Stimulated activated CD4-positive, alpha-beta T cell treated with anti-CD3 and anti-CD28 coated beads, Interleukin-1b, Interleukin-23, amount 100 ng/mL, for 24 hours (primary cell): ENCODE results near the gene OSBPL5.

Experiments
- DNase-seq, 4 experiments: peaks; one replicate each; pipeline ENCODE4 v3.0.0-alpha.2; 2020; ENCODE audit warnings: low read depth in 4 of 4, low spot score in 1 of 4

OSBPL5 gene

DNA sequence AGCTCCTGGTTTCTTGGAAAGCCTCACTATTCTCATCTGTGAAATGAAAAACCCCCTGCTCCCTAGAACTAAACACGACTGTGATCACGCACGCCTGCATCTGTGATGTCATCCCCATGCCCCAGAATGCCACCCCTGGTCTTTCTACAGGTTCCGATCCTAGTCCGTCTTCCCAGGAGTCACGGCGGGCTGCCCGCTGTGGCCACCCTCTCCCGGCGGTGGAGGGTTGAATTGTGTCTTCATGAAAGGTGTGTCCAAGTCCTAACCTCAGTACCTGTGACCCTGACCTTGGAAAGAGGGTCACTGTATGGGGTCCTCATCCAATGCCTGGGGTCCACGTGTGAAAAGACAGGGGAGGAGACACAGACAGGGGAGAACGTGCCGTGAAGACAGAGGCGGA is 14.4 kb downstream of the OSBPL5 start:
- DNase-seq = no peak

DNA sequence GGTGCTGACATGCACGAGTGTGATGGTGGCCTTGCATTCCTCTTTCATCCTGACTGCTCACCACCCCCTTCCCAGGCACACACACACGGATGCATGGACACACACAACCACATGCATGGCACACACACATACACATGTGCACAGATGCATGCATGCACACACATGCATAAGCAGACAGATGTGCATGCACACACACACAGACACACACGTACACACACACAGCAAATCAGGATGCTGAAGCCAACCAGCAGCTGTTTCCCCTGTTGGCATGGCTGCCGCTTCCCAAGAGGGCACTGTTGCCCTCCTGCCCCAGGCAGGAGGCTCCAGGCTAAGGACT is 15.3 kb downstream of the OSBPL5 start:
- no peak for DNase-seq

DNA sequence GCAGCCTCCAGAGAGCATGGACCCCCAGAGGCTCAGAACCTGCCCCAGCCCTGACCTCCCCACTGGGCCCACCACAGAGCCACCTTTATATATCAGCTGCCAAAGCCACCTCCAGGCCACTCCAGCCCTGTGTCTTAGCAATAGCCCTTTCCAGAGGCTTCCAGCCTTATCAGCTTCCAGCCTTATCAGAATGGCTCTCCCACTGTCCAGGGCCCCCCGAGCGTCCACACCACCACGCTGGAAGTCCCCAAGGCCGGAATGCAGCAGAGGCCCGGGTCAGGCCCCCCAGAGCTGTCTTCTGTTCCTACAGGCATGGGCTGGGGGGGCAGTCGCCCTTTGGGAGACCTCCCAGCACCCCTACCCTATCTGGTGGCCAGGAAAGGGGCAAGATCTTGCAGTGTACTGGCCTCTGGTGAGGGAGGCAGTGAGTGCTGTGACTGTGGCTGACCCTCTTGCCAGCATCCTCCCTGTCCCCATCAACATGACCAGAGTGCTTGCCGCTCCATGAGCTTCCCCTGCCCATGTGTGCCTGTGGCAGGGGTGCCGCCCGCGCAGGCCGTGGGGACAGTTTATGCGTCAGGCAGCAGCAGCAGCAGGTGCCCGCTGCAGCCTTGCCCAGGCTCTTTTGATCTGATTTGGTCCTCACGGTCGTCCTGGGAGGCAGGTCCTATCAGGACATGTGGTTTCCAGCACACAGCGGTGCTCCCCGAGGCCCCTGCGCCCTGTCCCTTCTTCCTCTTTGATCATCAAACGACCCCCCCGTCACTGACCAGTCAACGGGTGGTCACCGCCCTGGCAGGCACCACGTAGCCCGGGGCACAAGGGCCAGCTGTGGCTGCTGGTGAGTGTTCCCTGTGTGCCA is 15.9 kb downstream of the OSBPL5 start:
- DNase-seq = no peak

DNA sequence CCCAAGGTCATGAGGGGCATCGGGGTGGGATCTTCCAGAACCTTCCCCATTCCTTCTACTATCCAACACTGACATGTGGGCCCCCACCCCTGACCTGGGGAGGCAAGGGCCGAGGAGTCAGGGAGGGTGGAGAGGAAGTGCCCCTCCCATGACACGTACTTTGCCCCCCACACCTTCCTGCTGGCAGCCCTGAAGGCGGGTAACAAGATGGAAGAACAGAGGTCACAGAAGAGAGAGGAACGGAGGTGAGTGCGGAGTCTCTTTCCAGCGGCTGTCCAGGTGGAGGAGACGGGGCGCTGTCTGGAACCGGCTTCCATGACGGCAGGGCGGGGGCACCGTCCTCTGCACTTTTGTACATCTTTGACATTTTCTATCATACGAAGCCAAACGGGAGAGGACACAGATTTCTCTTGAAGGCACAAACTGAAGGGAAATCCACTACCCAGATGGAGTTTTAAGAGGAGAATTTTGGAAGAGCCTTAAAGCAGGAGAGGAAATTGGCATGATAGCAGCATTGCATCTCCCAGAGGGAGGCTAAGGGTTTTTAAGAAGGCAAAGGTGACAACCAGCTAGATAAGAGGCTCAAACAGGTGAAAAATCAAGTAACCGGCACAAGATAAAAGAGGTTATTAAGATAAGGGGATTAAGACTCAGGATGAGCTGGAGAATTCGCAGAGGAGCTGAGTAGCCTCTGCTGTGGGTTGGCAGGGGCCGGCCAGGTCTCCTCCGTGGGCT is 16.7 kb downstream of the OSBPL5 start:
- DNase-seq = no peak

DNA sequence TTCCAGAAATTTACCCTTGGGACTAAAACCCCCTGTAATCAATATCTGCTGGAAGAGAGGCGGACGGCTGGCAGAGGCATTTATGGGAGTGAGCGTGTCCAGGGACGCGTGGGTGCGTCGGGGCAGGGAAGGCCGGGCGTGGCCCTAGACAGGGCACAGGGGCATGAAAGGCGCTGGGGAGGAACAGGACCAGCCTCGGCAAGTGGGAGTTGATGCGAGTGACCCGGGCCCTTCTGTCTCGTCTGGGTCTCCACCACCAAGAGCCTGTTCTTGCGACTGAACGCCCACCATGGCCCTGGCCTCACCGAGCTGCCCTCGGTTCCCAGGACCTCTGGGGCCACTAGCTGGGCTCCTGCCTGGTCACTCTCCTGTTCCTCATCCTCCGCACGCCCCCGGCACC is 17.5 kb downstream of the OSBPL5 start:
- DNase-seq = no peak

DNA sequence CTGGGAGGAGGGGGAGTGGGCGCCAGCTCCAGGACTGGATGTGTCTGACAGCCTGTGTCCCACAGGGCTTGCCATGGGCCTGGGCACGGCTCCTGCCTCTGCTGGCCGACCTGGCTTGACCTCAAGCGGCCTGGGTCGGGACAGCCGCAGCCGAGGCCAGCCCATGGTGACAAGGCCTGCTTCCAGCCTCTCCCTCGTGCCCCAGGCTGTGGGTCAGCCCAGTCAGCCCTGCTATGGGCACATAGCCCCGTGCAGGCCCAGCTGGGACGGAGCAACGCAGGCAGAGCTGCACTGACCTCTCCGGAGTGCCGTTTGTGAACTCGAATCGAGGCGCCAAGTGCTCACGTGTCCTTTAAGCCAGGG is 17.9 kb downstream of the OSBPL5 start:
- no peak for DNase-seq

DNA sequence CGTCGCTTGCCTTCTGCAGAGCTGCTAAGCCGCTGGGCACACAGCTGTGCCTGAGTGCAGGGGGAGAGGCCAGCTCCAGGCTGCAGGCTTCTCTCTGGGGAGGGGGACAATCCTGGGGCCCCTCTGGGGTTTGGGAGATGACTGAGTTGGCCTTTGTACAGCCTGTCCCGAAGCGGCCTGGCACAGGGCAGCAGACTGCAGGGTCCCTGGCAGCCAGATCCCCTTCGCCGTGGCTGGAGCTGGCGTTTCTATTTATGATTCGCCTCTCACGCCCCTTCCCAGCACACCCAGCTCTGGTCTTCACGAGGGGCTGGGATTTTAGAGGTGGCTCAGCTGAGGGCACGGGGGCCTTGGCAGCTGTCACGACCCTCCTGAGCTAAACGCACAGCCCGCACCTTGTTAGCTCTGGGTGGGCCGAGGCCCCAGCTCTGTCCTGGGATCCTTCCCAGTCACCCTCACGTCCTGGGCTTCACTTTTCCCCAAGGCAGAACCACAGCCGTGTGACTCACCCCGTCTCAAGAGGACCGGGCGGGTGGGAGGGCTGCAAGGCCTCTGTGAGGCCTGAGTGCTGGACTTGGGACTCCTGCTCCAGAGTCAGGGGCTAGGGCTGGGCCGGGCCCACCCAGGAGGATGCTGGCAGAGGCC is 18.4 kb downstream of the OSBPL5 start:
- DNase-seq = no peak

DNA sequence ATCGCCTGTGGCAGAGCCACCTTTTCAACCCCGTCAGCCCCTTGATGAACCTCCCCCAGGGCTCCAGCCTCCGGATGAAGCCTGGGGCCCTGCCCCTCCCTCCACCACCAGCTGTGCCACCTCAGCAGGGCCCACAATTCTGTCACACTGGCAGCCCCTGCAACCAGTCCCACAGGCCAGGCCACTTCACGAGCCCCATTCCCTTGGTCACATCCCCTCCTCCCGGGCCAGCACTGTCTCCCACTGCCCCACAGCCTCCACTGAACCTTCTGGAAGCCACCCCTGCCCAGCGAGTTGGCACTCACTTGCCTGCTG is 19.9 kb downstream of the OSBPL5 start:
- no peak for DNase-seq

DNA sequence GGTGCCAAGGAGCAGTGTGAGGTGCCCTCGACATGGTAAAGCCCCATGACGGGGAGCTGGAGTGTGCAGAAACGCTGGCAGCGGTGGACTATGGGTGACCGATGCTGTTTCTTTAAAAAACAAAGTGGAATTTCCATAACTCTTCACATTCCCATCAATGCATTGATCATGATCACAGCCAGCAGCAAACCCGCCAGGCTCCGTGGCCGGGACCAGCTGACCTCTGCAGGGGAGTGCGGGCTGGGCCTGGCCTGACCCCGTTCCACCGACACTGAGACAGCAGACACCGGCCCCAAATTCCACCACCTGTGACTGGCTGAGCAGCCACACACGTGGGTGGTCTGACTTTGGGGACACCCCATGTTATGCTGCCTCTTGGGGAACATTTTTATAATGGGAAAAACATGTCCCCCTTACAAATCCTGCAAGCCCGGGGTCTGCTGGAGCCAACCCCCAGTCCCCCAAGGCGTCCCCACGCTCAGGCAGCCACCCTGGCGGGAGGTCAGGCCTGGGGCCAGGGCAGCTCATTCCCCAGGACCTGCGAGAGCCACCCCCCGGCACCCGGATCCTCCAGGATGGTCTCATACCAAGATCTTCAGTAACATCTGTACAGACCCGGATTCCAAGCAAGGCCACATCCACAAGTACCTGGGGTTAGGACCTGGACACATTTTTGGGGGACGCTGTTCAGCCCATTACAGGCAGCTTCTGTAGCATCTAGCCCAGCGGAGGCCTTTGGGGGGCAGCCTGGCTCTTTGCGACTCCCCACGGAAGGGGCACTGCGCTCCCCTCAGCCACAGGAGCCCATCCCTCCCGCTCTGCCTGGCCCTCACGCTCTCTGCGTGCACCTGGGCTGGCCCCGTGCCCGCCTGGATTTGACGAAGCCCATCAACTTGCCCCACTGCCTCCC is 20.6 kb downstream of the OSBPL5 start:
- DNase-seq = no peak

DNA sequence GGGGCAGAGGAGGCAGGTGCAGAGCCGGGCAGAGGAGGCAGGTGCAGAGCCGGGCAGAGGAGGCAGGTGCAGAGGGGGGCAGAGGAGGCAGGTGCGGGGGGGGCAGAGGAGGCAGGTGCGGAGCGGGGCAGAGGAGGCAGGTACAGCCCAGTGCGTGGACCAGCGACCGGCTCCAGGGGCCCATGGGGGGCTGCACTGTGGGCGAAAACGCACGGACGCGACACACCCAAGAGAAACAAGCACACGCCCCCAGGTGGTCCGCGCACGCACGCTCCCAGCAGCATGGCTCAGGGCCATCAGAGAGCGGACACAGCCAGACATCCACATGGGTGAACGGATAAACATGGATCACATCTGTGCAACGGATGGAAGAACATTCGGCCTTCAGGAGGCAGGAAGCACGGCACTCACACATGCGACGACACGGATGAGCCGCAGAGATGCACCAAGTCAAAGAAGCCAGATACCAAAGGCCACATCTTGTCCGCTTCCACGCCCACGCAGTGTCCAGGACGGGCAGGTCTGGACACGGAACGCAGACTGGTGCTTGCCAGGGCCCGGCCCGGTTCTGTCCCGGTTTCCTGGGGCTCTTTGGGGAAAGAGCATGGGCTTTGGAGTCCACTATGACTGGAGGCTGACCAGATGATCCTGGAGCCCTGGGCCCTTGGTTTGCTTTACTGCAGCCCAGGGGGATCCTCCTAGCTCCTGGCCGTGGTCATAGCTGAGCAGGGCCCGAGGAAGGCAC is 21.8 kb downstream of the OSBPL5 start:
- DNase-seq = no peak

DNA sequence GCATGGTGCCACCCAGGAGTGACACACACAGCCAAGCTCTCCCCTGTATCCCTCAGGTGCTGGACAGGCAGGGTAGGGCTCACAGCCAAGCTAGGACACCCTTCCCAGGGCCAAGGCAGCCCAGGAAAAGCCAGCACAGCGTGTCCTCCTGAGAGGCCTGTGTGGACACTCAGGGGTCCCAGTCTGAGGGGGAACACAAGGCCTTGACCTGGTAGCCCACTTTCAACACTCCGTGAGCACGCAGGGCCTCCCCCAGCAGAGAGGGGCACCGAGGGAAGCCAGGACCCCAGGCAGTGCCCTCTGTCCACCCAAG is 24.9 kb downstream of the OSBPL5 start:
- DNase-seq = no peak

DNA sequence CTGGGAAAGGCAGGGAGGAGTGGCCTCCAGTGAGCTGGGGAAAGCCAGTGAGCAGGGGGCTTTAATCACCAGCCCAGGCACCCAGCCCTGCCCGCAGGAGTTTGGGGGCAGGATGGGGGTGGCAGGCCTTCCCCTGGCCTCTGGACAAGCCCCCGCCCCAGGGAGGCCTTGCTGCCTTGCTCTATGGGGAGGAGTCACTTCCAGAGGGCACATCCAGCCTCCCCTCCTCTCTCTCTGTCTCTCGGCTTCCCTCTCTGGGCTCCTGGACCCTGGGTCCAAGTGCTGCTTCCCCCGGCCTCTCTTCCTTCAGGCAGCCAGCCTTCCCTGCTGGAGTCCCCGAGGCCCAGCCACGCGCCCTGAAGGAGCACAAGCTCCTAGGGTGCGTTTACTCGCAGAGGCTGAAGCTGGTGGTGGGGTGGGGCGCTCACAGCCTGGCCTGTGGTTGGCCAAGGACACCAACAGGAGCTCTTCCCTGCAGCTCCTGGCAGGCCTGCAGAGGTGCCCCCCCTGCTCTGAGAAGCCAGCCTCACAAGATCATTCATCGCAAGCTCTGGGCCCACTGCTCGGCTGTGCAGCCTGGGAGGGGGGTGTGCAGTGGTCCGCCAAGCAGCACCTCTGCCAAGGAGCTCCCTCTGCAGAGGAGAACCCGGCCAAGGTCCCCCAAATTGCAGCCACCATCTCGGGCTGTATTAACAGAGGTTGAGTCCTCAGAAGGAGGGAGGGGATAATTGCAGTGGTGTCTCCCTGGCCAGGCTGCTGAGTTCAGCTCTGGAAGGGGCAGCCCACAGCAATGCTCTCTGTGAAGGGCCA is 25.4 kb downstream of the OSBPL5 start:
- no peak for DNase-seq

DNA sequence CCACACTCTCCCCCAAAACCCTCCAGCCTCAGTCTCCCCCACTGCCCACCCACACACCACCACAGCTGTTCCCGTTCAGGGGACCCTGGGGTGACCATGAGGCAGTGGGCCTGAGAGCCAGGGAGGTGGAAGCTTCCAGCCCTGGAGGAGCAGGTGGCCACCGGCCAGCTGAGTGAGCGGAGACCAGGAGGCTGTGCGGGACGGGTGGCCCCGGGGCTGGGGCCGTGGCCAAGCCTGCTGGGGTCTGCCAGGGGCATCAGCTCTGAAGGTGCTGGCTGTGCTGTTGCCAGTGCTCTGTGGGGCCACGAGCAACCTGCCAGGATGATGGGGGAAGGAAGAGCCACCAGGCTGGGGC is 26.0 kb downstream of the OSBPL5 start:
- no peak for DNase-seq

DNA sequence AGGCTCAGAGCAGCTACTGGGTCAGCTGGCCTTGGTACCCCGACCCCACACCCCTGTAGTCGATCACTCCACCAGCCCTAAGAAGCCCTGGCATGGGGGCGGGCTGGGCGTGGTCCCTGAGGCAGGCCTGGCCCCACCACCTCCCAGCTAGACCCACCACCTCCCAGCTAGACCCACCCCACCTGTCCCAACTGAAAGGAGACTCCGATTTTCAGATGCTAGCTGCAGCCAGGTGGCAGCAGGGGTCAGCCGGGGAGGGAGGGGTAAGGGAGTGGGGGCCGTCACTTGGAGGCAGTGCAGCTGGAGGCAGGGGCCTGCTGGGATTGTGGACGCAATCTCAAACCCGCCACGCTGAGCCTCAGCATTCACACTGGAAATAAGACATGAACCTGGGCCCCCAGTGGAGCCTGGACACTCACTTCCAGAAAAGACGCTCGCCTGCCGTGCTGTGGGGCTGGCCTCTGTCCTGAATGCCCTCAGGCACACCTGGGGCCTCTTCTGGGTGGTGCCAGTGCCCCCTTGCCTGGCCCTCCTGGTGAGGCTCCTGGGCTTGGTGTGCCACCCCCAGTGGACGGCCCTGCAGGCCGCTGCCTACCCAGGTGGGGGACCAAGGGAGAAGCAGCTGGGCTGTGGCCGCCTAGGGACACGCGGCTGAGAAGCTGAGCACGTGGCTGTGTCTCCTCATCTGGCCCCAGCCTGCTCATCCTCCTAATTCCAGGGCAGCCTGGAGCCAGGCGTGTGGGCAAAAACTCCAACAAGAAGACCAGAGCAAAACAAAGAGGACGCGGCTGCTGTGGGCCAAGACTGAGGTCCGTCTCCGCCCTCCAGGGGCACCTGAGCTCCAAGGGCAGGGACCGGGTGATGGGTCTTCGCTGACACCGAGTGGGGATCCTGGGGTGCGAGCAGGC is 26.7 kb downstream of the OSBPL5 start:
- DNase-seq = no peak

DNA sequence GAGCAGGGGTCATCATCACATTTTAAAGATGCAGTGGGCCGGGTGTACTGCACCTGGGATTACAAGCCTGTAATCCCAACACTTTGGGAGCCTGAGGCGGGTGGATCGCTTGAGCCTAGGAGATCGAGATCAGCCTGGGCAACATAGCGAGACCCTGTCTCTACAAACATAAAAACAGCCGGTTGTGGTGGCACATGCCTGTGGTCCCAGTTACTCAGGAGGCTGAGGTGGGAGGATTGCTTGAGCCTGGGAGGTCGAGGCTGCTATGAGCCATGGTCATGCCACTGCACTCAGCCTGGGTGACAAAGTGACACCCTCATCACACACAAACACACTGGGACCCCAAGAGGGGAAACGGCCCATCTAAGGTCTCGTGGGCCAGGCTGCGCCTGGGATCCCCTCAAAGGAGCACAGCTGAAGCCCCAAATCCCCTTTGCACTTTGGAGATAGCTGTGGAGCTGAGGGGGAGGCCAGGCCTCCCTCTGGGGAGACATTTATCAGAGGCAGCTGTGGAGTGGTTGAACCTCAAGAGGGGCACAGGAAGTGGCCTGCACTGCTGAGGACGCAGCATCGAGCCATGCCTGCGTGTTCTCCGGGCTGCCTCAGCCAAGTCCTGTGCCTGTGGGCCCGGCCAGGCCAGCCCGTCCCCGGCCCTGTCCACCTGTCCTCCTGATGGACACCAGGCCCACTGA is 27.5 kb downstream of the OSBPL5 start:
- DNase-seq = no peak

DNA sequence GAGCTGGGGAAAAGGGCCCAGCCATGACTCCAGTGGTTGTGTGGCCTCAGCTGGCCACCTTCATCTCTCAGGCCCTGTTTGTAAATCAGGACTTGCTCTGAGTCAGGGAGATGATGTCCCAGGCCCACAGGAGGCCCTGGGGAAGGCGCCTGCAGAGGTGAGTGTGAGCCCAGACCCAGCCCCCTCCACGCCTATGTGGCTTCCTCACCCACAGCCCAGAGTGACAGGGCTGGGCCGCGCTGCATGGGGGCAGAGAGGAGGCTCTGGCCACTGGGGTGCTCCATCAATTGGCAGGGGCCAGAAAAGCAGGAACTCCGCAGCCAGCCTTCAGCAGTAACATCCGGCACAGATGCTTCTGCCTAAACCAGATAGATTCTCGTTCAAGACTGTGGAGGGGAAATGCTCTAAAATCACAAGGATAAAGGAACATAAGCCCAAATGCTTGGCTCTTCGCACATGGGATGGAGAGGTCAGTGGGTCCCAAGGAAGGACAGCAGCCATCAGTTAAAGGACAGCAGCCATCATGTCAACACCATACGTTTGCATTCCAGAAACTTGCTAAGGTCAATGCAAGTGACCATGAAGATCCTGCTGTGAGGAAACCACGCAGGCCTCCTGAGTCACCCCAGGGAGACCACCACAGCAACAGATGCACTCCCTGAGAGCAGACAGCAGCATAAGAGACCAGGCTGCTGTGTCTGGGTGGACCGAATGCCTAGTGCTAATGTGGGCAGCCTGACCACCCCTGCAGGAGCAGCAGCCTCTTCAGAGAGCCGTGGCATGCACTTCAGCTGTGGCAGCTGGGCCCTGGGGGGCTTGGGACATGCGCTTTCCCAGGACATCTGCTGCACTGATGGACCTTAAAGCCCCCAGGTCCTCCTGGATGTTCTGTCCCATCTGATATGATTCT is 28.3 kb downstream of the OSBPL5 start:
- DNase-seq = no peak
